Mucosa of stomach (tissue), 1 donor: ENCODE data around the gene BIN1.

Experiments
- H3K27me3 ChIP-seq: one replicate; pipeline ENCODE4 v1.7.0; 2013; ENCODE audit warnings: mild to moderate bottlenecking, low read length; ENCODE audit not compliant: control insufficient read depth, insufficient read depth
- H3K36me3 ChIP-seq: one replicate; pipeline ENCODE4 v1.7.0; 2013; ENCODE audit warnings: low read length; ENCODE audit not compliant: control insufficient read depth, insufficient read depth
- H3K4me1 ChIP-seq: one replicate; pipeline ENCODE4 v1.7.0; 2013; ENCODE audit warnings: mild to moderate bottlenecking, low read length; ENCODE audit not compliant: control insufficient read depth, insufficient read depth
- H3K4me3 ChIP-seq: one replicate; pipeline ENCODE4 v1.7.0; 2013; ENCODE audit warnings: low read length
- H3K9ac ChIP-seq: one replicate; pipeline ENCODE4 v1.7.0; 2013; ENCODE audit warnings: mild to moderate bottlenecking, low read length, moderate library complexity
- H3K9me3 ChIP-seq: one replicate; pipeline ENCODE4 v1.7.0; 2013; ENCODE audit warnings: mild to moderate bottlenecking, low read length, moderate library complexity; ENCODE audit not compliant: control insufficient read depth
- donor health status: Pancreatic carcinoma.

Gene BIN1, protein sequence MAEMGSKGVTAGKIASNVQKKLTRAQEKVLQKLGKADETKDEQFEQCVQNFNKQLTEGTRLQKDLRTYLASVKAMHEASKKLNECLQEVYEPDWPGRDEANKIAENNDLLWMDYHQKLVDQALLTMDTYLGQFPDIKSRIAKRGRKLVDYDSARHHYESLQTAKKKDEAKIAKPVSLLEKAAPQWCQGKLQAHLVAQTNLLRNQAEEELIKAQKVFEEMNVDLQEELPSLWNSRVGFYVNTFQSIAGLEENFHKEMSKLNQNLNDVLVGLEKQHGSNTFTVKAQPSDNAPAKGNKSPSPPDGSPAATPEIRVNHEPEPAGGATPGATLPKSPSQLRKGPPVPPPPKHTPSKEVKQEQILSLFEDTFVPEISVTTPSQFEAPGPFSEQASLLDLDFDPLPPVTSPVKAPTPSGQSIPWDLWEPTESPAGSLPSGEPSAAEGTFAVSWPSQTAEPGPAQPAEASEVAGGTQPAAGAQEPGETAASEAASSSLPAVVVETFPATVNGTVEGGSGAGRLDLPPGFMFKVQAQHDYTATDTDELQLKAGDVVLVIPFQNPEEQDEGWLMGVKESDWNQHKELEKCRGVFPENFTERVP

GRCh38 chr2:127106991-127107621 is at the start of gene BIN1:
TSS of gene BIN1 (minus strand) at chr2:127107154. CDS start at chr2:127106943, 211 bp downstream.
- no peaks in the 10 kb centered on the region for H3K9me3 ChIP-seq
- no peaks in the 10 kb centered on the region for H3K36me3 ChIP-seq
- peak within 1 kb of the TSS; percentile 86 for H3K9ac ChIP-seq
- peaks cover 33% of the 10 kb centered on the region for H3K4me1 ChIP-seq
- no peaks in the 10 kb centered on the region for H3K27me3 ChIP-seq
- peak within 1 kb of the TSS; percentile 71 for H3K4me3 ChIP-seq

DNA sequence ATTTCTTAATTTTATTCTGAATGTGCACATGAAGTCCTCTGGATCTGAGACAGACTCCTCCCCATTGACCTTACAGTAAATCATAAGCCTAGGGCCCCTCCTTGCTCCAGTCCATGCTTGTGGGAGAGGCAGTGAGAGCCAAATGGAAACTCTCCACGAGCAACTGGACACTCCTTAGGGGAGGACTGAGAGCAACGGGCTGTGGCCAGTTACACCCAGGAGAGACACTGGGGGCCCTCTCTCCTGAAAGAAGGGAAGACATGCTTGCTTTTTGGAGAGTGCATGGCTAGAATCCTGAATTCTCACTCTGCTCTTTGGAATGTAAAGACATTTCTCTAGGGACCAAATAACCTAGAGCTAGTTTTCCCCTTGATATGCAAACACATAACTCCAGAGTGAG is 49.0 kb upstream of the BIN1 start:
- H3K4me3 ChIP-seq = no peak overlapping the region
- H3K36me3 ChIP-seq = no peaks in the 10 kb centered on the region
- no peaks in the 10 kb centered on the region for H3K4me1 ChIP-seq
- no peaks in the 10 kb centered on the region for H3K27me3 ChIP-seq
- H3K9ac ChIP-seq = no peak overlapping the region
- no peaks in the 10 kb centered on the region for H3K9me3 ChIP-seq

- H3K9ac ChIP-seq = no peak overlapping the region
- no peaks in the 10 kb centered on the region for H3K36me3 ChIP-seq
- H3K27me3 ChIP-seq = no peaks in the 10 kb centered on the region
- no peaks in the 10 kb centered on the region for H3K4me1 ChIP-seq
- no peaks in the 10 kb centered on the region for H3K9me3 ChIP-seq
- H3K4me3 ChIP-seq = no peak overlapping the region
Observed at GRCh38 chr2:127155028-127155581, 48.2 kb upstream of the BIN1 start.

DNA sequence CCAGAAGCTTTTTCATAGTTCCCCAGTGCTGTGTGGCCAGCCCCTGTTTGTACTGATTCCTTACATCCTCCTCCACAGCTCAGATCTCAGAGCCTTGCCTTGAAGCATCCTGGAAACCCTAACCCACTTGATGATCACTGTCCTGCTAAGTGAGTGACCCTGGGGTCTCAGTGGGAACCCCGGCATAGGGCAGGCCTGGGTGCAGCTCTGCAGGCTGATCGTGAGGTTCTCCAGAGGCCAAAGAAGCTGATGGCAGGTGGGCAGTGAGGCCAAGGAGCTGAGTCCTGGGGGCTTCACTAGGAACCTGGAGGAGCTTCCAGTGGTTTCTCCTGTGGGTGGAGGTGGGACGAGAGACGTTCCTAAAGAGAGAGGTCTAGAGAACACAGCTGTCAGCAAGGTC is 47.4 kb upstream of the BIN1 start:
- Histone ChIP-seq H3K9ac (no peak overlapping the region), H3K4me1 (no peaks in the 10 kb centered on the region), H3K9me3 (no peaks in the 10 kb centered on the region), H3K27me3 (no peaks in the 10 kb centered on the region), H3K36me3 (no peaks in the 10 kb centered on the region), H3K4me3 (no peak overlapping the region)

- no peak overlapping the region for H3K4me3 ChIP-seq
- no peak overlapping the region for H3K9ac ChIP-seq
- no peaks in the 10 kb centered on the region for H3K9me3 ChIP-seq
- H3K27me3 ChIP-seq = no peaks in the 10 kb centered on the region
- no peaks in the 10 kb centered on the region for H3K4me1 ChIP-seq
- H3K36me3 ChIP-seq = no peaks in the 10 kb centered on the region
Observed at GRCh38 chr2:127153691-127154158, 46.8 kb upstream of the BIN1 start.

GRCh38 chr2:127150996-127151395 is 44.0 kb upstream of the BIN1 start:
- no peak overlapping the region for H3K4me3 ChIP-seq
- no peaks in the 10 kb centered on the region for H3K4me1 ChIP-seq
- H3K9ac ChIP-seq = no peak overlapping the region
- no peaks in the 10 kb centered on the region for H3K36me3 ChIP-seq
- no peaks in the 10 kb centered on the region for H3K27me3 ChIP-seq
- no peaks in the 10 kb centered on the region for H3K9me3 ChIP-seq

DNA sequence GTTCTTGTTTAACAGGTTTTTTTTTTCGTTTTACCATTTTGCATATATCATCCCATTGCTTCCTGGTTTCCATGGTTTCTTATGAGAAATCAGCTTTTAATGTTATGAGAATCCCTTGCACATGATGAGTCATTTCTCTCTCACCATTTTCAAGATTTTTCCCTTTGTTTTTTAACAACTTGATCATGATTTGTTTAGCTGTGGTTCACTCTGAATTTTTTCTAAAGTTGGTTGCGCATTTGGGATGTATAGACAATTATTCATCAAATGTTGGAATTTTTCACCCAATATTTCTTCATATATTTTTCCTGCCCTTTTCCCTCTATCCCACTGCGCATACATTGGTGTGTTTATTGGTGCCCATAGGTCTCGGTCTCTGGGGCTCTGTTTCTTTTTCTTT is 42.4 kb upstream of the BIN1 start:
- Histone ChIP-seq H3K4me3 (no peak overlapping the region), H3K27me3 (no peaks in the 10 kb centered on the region), H3K4me1 (no peaks in the 10 kb centered on the region), H3K9me3 (no peaks in the 10 kb centered on the region), H3K36me3 (no peaks in the 10 kb centered on the region), H3K9ac (no peak overlapping the region)

DNA sequence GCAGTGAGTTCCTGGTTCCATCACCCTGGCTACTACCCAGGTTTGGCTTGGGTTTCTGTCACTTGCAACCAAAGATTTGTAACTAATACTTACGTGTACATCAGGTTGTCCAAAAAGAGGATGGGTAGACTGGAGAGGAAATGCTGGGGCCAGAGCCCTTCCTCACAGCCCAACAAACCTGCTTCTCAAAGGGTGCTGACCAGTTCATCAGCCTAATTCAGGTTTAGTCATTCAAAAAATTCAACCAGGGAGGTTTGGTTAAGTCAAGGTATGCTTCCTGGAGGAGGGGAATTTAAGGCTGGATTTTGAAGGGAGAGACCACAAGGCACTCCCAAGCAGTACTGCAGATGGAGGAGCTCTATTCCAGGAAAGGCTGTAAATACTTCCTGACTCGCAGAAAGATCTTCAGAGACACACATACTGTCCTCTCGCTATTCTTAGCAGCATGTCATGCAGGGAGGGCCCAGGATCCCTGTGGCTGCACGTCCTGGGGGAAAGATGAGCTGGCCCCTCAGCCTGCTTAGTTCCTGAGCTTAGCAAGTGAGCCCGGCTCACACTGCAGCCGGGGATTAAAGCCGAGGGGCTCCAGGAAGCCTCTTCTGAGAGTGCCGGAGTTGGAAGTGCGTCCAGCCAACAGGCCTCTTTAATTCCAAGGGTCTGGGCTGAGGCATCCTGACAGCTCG is 40.0 kb upstream of the BIN1 start:
- Histone ChIP-seq H3K9me3 (no peaks in the 10 kb centered on the region), H3K27me3 (no peaks in the 10 kb centered on the region), H3K4me3 (no peak overlapping the region), H3K36me3 (no peaks in the 10 kb centered on the region), H3K9ac (no peak overlapping the region), H3K4me1 (no peaks in the 10 kb centered on the region)

DNA sequence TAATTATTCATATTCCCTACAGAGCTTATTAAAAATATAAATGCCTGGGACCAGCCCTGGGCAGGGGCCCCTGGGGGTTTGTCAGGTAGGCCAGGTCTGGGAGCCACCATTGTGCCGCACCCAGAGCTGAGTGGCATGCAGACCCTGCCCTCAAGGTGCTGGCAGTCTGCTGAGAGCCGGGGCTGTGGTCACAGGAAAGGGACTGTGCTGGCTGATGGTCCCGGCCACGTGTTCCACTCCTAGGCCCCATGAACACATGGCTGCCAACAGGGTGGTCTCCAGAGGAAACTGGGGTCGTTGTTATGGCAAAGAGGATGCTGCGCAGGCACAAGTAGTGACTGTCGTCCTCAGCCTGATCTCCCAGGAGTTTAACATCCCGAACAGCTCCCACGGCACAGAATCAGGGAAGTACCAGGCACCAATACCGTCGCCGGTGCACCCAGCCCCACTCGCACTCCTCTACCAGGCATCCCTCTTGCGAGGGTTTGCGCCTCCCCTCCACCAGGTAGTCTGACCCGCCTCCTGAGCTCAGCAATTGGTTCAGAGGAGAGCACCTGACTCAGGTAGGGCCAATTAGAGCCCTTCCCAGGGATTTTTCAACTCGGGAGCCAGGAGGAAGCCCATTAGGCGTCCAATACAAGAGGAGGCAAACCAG is 39.2 kb upstream of the BIN1 start:
- no peaks in the 10 kb centered on the region for H3K4me1 ChIP-seq
- no peak overlapping the region for H3K4me3 ChIP-seq

GRCh38 chr2:127145280-127145895 is 38.4 kb upstream of the BIN1 start:
- no peak overlapping the region for H3K9ac ChIP-seq
- H3K9me3 ChIP-seq = no peaks in the 10 kb centered on the region
- no peaks in the 10 kb centered on the region for H3K4me1 ChIP-seq
- no peaks in the 10 kb centered on the region for H3K27me3 ChIP-seq
- H3K4me3 ChIP-seq = no peak overlapping the region
- no peaks in the 10 kb centered on the region for H3K36me3 ChIP-seq

More for the DNA sequence above, 39.2 kb upstream of the BIN1 start:
- H3K36me3 ChIP-seq = no peaks in the 10 kb centered on the region
- no peaks in the 10 kb centered on the region for H3K9me3 ChIP-seq
- no peak overlapping the region for H3K9ac ChIP-seq
- no peaks in the 10 kb centered on the region for H3K27me3 ChIP-seq
